Mesenchymal stem cell (in vitro differentiated cells and primary cell): ENCODE measurements around the gene ASIC2.

Experiments
- DNase-seq: peaks from one replicate; pipeline ENCODE4 v3.0.0-alpha.2; 2013
- H2AFZ ChIP-seq: one replicate; pipeline ENCODE4 v1.6.1; 2013; ENCODE audit warnings: low read depth, mild to moderate bottlenecking, control low read depth, inconsistent platforms, low read length, moderate library complexity
- H2AK5ac ChIP-seq: 2 replicates; pipeline ENCODE4 v1.6.1; 2013; ENCODE audit warnings: low read length, moderate library complexity, mild to moderate bottlenecking, inconsistent platforms; ENCODE audit not compliant: severe bottlenecking
- H2BK120ac ChIP-seq: one replicate; pipeline ENCODE4 v1.6.1; 2013; ENCODE audit warnings: low read depth, mild to moderate bottlenecking, inconsistent platforms, low read length, moderate library complexity
- H2BK12ac ChIP-seq, 2 experiments: one replicate each; pipeline ENCODE4 v1.6.1; 2013; ENCODE audit warnings: inconsistent platforms in 2 of 2, low read length in 2 of 2, mild to moderate bottlenecking in 2 of 2, moderate library complexity in 2 of 2, control low read depth in 1 of 2
- H2BK15ac ChIP-seq: one replicate; pipeline ENCODE4 v1.6.1; 2013; ENCODE audit warnings: mild to moderate bottlenecking, low read depth, inconsistent platforms; ENCODE audit not compliant: poor library complexity, severe bottlenecking
- H2BK5ac ChIP-seq: 2 replicates; pipeline ENCODE4 v1.6.1; 2013; ENCODE audit warnings: low read depth, mild to moderate bottlenecking, low read length, control low read depth, inconsistent platforms; ENCODE audit not compliant: poor library complexity, severe bottlenecking
- H3K14ac ChIP-seq, 2 experiments: one replicate each; pipeline ENCODE4 v1.6.1; 2013; ENCODE audit warnings: inconsistent platforms in 2 of 2, low read length in 2 of 2, control low read depth in 1 of 2, mild to moderate bottlenecking in 1 of 2, moderate library complexity in 1 of 2
- H3K18ac ChIP-seq, 2 experiments: one replicate each; pipeline ENCODE4 v1.6.1; 2013; ENCODE audit warnings: inconsistent platforms in 2 of 2, low read length in 2 of 2, control low read depth in 1 of 2, low read depth in 1 of 2, mild to moderate bottlenecking in 1 of 2
- H3K23ac ChIP-seq, 2 experiments: one replicate each; pipeline ENCODE4 v1.6.1; 2013; ENCODE audit warnings: inconsistent platforms in 2 of 2, low read length in 2 of 2, mild to moderate bottlenecking in 2 of 2, moderate library complexity in 2 of 2, control low read depth in 1 of 2
- H3K27ac ChIP-seq: 2 replicates; pipeline ENCODE4 v1.5.1; 2013; ENCODE audit warnings: mild to moderate bottlenecking, moderate library complexity, low read length, control low read depth, inconsistent platforms; ENCODE audit not compliant: poor library complexity, severe bottlenecking
- H3K27me3 ChIP-seq, 2 experiments: 2 replicates each; pipeline versions ENCODE4 v1.6.1 to v1.7.0; 2013; ENCODE audit warnings: low read length in 2 of 2, mild to moderate bottlenecking in 2 of 2, moderate library complexity in 2 of 2, control low read depth in 1 of 2, inconsistent platforms in 1 of 2; ENCODE audit not compliant: control insufficient read depth in 1 of 2, insufficient read depth in 1 of 2
- H3K36me3 ChIP-seq, 2 experiments: 2 replicates each; pipeline versions ENCODE4 v1.6.1 to v1.7.0; 2013; ENCODE audit warnings: low read length in 2 of 2, control low read depth in 1 of 2, inconsistent platforms in 1 of 2, low read depth in 1 of 2, mild to moderate bottlenecking in 1 of 2; ENCODE audit not compliant: insufficient read depth in 2 of 2, control insufficient read depth in 1 of 2
- H3K4ac ChIP-seq, 2 experiments: one replicate each; pipeline ENCODE4 v1.6.1; 2013; ENCODE audit warnings: inconsistent platforms in 2 of 2, low read length in 2 of 2, mild to moderate bottlenecking in 2 of 2, moderate library complexity in 2 of 2, control low read depth in 1 of 2, low read depth in 1 of 2
- H3K4me1 ChIP-seq: 2 replicates; pipeline ENCODE4 v1.6.1; 2013; ENCODE audit warnings: low read depth, low read length, control low read depth; ENCODE audit not compliant: control insufficient read depth, insufficient read depth
- H3K4me2 ChIP-seq: 2 replicates; pipeline ENCODE4 v1.6.1; 2013; ENCODE audit warnings: low read length, mild to moderate bottlenecking, inconsistent platforms; ENCODE audit not compliant: poor library complexity, severe bottlenecking
- H3K4me3 ChIP-seq, 2 experiments: 2 replicates each; pipeline versions ENCODE4 v1.5.1 to v1.7.0; 2013; ENCODE audit warnings: low read length in 2 of 2, mild to moderate bottlenecking in 2 of 2, control low read depth in 1 of 2, low read depth in 1 of 2; ENCODE audit not compliant: insufficient read depth in 1 of 2
- H3K79me1 ChIP-seq: replicated peaks from 2 replicates; pipeline ENCODE4 v1.6.1; 2013; ENCODE audit warnings: mild to moderate bottlenecking, control low read depth, low read length, inconsistent platforms; ENCODE audit not compliant: poor library complexity, severe bottlenecking
- H3K9ac ChIP-seq: 2 replicates; pipeline ENCODE4 v1.7.0; 2013; ENCODE audit warnings: mild to moderate bottlenecking, low read length, moderate library complexity
- H3K9me3 ChIP-seq: 2 replicates; pipeline ENCODE4 v1.7.0; 2013; ENCODE audit warnings: mild to moderate bottlenecking, low read length; ENCODE audit not compliant: control insufficient read depth
- H4K8ac ChIP-seq: one replicate; pipeline ENCODE4 v1.6.1; 2013; ENCODE audit warnings: inconsistent platforms, mild to moderate bottlenecking, low read length, moderate library complexity
- H4K91ac ChIP-seq: one replicate; pipeline ENCODE4 v1.6.1; 2013; ENCODE audit warnings: mild to moderate bottlenecking, low read length, inconsistent platforms
- WGBS: methylation state at CpG from one replicate; pipeline ENCODE4 v1.1.7; 2013; ENCODE audit warnings: mixed read lengths; 5-methylcytosine and 5-hydroxymethylcytosine counted together

The ASIC2 gene

GRCh38 chr17:33002246-33002645, 290.8 kb downstream of the ASIC2 start:
- DNase-seq: no peak
- H2BK15ac ChIP-seq: no peak overlapping the region
- no peak overlapping the region for H3K4me3 ChIP-seq
- H3K4ac ChIP-seq: no peak overlapping the region
- peaks cover 8% of the 10 kb centered on the region for H3K4me1 ChIP-seq
- no peak overlapping the region for H2BK120ac ChIP-seq
- no peak overlapping the region for H2BK5ac ChIP-seq
- no peak overlapping the region for H3K9ac ChIP-seq
- H2BK12ac ChIP-seq: no peak overlapping the region
- no peak overlapping the region for H2AFZ ChIP-seq
- no peak overlapping the region for H3K27ac ChIP-seq
- H3K36me3 ChIP-seq: no peaks in the 10 kb centered on the region
- H3K9me3 ChIP-seq: no peaks in the 10 kb centered on the region
- no peak overlapping the region for H3K23ac ChIP-seq
- H3K14ac ChIP-seq: no peak overlapping the region
- H3K79me1 ChIP-seq: no peaks in the 10 kb centered on the region
- no peak overlapping the region for H4K8ac ChIP-seq
- no peak overlapping the region for H4K91ac ChIP-seq
- peaks cover 0 to 25% of the 10 kb centered on the region in 2 experiments for H3K27me3 ChIP-seq
- no peak overlapping the region for H2AK5ac ChIP-seq
- no peak overlapping the region for H3K4me2 ChIP-seq
- WGBS: 91% methylated on average over 6 of the region's 6 CpGs
- no peak overlapping the region for H3K18ac ChIP-seq

GRCh38 chr17:32998887-32999228, 294.2 kb downstream of the ASIC2 start:
- H3K4me3 ChIP-seq: peak overlapping the region in 1 of 2 experiments; percentile 34
- H4K91ac ChIP-seq: no peak overlapping the region
- no peak overlapping the region for H2BK5ac ChIP-seq
- no peak overlapping the region for H2AFZ ChIP-seq
- no peak overlapping the region for H2BK12ac ChIP-seq
- H3K27ac ChIP-seq: no peak overlapping the region
- H2BK120ac ChIP-seq: no peak overlapping the region
- no peaks in the 10 kb centered on the region for H3K9me3 ChIP-seq
- H3K9ac ChIP-seq: peak overlapping the region; percentile 37
- no peak overlapping the region for H3K18ac ChIP-seq
- no peak overlapping the region for H2BK15ac ChIP-seq
- H3K4ac ChIP-seq: no peak overlapping the region
- H3K23ac ChIP-seq: no peak overlapping the region
- no peak overlapping the region for H3K14ac ChIP-seq
- no peak overlapping the region for H2AK5ac ChIP-seq
- peaks cover 9 to 43% of the 10 kb centered on the region in 2 experiments for H3K27me3 ChIP-seq
- H3K36me3 ChIP-seq: no peaks in the 10 kb centered on the region
- peak; percentile 74 for DNase-seq
- H3K4me1 ChIP-seq: peaks cover 8% of the 10 kb centered on the region
- no peaks in the 10 kb centered on the region for H3K79me1 ChIP-seq
- WGBS: 30% methylated on average over 6 of the region's 7 CpGs
- H3K4me2 ChIP-seq: no peak overlapping the region
- no peak overlapping the region for H4K8ac ChIP-seq

GRCh38 chr17:32998111-32998886, 294.8 kb downstream of the ASIC2 start:
- Histone ChIP-seq H3K14ac (no peak overlapping the region), H2BK120ac (no peak overlapping the region)

GRCh38 chr17:32995416-32996045, 297.6 kb downstream of the ASIC2 start:
- no peaks in the 10 kb centered on the region for H3K9me3 ChIP-seq
- no peak overlapping the region for H3K14ac ChIP-seq
- no peak overlapping the region for H2BK15ac ChIP-seq
- H2AFZ ChIP-seq: no peak overlapping the region
- H4K8ac ChIP-seq: no peak overlapping the region
- H3K9ac ChIP-seq: no peak overlapping the region
- H3K4me2 ChIP-seq: no peak overlapping the region
- H2BK5ac ChIP-seq: no peak overlapping the region
- no peak for DNase-seq
- peaks cover 8% of the 10 kb centered on the region for H3K4me1 ChIP-seq
- no peak overlapping the region for H2AK5ac ChIP-seq
- 86% methylated on average over 13 of the region's 14 CpGs for WGBS
- H3K23ac ChIP-seq: no peak overlapping the region
- no peak overlapping the region for H3K4me3 ChIP-seq
- no peak overlapping the region for H2BK120ac ChIP-seq
- H3K27ac ChIP-seq: no peak overlapping the region
- H3K79me1 ChIP-seq: no peaks in the 10 kb centered on the region
- no peak overlapping the region for H4K91ac ChIP-seq
- peaks cover 22 to 72% of the 10 kb centered on the region in 2 experiments for H3K27me3 ChIP-seq
- H3K4ac ChIP-seq: no peak overlapping the region
- no peak overlapping the region for H2BK12ac ChIP-seq
- no peaks in the 10 kb centered on the region for H3K36me3 ChIP-seq
- no peak overlapping the region for H3K18ac ChIP-seq

More at GRCh38 chr17:32998111-32998886, 294.8 kb downstream of the ASIC2 start:
- Histone ChIP-seq H4K8ac (peak overlapping the region; percentile 50), H3K4me3 (peak overlapping the region in 1 of 2 experiments; percentile 34), H2BK15ac (no peak overlapping the region), H3K4me2 (peak overlapping the region; percentile 6), H3K27ac (no peak overlapping the region), H3K27me3 (peaks cover 15 to 46% of the 10 kb centered on the region in 2 experiments), H3K36me3 (no peaks in the 10 kb centered on the region), H4K91ac (no peak overlapping the region), H3K4me1 (peaks cover 8% of the 10 kb centered on the region), H3K9me3 (no peaks in the 10 kb centered on the region), H2AK5ac (no peak overlapping the region), H2BK12ac (no peak overlapping the region), H3K9ac (peak overlapping the region; percentile 37), H3K23ac (no peak overlapping the region), H3K79me1 (no peaks in the 10 kb centered on the region), H2AFZ (no peak overlapping the region), H2BK5ac (no peak overlapping the region), H3K18ac (no peak overlapping the region), H3K4ac (no peak overlapping the region)
- WGBS: 5% methylated on average over 17 of the region's 18 CpGs
- DNase-seq: peak; percentile 71
